Pons (tissue), 1 donor: ENCODE data around the gene C3orf80.
"Not testable (repeated sequence)": the region's sequence is repeated elsewhere in the genome, so short reads cannot be mapped to it uniquely, and the experiment has no call there.

Source experiments
- DNase-seq: peaks from one replicate; pipeline ENCODE4 v3.0.0-alpha.2; 2016; ENCODE audit warnings: low spot score

Gene C3orf80

DNA sequence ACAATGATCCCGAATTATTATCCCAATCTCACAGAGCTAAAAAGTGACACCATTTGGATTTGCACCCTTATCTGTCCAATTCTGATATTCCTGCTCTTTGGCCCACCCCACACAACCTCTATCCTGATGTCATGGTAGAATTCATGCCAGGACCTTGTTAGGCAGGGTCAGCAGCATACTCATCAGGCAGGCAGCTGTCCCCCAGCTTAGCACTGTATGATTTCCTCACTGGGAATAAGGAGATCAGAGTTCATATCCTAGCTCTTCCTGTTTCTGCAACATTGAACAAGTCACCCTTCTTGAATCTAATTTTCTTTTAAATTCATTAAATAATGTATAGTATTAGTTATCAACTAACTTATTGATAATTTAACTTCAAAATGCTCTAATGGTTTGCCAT lies 12.0 kb upstream of the C3orf80 start:
- DNase-seq, result no peak

DNA sequence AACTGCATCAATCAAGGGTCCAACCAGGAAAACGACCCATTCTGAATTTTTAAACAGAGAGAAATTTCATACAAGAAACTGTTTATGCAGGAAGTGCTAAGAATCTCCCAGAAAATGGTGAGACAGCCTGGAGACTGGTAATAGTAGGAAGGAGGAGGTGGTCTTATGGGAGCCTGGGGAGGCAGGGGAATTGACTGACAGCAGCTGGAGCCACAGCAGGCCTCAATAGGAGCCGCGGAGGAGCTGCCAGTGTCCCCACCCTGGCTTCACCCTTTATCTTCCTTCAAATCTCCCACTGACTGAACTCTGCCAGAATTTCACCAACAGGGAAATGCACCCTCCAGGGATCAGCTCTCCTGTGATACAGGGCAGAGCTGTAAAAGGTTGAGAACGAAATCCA lies 7.5 kb upstream of the C3orf80 start:
- no peak for DNase-seq

DNA sequence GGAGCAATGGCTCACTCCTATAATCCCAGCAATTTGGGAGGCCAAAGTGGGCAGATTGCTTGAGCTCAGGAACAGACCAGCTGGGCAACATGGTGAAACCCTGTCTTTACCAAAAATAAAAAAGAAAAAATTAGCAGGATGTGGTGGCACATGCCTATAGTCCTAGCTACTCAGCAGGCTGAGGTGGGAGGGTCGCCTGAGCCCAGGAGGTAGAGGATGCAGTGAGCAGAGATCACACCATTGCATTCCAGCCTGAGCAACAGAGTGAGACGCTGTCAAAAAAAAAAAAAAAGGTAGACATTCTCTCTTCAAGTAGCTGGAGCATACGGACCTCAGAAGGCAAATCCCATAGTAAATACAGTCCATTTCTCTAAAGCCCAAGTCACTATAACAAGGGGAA lies 7.1 kb upstream of the C3orf80 start:
- DNase-seq, result no peak

DNA sequence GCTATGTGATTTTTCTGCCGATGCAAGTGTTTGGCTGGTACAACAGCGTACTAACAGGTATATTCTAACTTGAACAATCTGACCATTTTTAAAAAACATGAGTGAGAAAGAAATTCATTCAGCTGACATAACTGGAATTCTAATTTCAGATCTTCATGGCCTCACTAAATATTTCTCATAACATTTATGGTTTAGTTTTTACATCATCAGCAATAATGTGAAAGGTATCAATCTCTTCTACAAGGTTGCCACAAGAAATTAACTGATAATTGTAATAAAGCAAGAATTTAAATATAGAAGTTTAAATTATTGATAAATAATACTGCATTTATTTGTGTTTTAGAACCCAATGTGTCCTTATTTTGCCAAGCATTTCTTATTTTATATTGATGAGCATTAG lies 5.2 kb upstream of the C3orf80 start:
- DNase-seq, result no peak

DNA sequence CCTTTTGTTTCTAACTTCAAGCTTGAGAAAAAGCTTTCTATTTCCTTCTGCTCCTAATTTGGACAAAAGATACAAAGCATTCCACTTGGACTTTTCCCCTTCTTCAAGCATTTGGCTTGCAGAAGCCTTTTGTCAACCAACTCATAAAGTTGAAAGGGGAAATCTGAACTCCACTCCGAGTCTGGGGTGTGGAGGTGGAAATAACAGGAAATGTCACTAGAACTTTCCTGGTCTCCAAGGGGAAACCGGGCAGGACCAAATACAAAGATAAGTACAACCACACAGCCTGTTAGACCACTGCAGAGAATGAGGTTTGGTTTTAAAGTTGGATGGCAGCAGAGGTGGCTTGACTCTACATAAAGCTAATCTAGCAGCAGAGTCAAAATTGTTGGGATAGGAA lies 4.2 kb upstream of the C3orf80 start:
- DNase-seq, result no peak

DNA sequence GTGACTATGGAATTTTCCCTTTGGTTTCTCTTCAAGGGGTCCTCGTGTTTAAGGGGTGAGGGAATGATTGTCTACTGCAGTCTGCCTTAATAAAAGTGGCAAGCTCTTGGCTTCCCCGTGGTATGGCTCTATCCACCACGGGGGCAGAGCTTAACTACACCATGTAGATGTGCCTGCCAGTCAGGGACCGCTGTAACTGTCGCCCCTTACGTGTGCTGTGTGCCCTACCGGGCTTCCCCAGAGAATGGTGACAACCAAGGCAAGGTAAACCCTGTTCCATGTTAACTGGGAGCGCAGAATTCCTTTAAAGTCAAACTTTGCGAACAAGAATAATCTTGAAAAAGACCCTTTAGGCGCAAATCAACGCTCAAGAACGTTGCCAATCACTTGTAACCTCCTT lies 966 bp upstream of the C3orf80 start:
- no peak for DNase-seq

DNA sequence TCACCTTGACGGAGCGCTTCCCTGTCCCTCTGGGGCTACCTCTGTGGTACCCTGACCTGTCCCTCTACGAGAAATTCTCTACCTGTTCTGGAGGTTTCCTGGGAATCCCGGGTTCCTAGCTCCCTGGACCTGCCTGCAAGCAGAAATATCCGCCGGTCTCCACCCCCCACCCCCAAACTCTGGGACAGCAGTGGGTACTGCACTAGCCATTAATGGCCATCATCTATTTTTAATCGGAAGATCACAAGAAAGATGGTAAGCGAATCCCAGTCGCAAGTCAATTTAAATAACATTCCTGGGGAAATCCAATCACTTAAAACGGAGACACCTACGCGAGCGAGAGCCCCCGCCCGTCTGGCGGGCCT lies 429 bp upstream of the C3orf80 start:
- DNase-seq, result no peak

DNA sequence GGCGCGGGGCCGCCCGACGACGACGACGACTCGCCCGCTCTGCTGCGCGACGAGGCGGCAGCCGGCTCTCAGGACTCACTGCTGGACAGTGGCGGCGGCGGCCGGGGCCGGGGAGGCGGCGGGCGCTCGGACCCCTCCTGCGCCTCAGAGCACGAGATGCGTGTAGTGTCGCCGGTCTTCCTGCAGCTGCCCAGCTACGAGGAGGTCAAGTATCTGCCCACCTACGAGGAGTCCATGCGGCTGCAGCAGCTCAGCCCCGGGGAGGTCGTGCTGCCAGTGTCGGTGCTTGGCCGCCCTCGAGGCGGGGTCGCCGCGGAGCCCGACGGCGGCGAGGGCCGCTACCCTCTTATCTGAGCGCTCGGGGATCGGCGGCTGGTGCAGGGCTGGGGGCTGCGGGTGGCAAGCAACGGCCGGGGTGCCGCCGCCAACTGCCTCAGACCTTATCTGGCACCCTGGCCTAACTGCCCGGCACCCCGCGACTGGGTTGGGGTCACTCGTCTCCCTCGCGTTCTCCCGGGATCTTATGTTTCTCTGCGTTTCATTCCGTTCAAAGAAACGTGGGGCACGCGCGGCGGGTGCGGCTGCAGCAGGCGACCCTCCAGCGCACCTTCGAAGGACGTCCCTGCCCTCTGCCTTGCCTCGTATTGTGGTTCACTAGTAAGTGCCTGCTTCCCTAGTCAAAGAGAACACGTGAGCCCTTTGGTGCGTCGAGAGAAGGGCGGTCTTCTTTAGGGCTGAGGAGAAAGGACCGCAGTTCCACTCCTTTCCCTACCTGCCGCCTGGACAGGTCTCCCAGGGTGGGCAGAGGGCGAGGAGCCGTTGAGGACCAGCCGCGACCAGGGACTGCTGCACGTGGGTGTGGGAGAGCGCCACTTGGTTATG lies 1.0 kb downstream of the C3orf80 start:
- no peak for DNase-seq

DNA sequence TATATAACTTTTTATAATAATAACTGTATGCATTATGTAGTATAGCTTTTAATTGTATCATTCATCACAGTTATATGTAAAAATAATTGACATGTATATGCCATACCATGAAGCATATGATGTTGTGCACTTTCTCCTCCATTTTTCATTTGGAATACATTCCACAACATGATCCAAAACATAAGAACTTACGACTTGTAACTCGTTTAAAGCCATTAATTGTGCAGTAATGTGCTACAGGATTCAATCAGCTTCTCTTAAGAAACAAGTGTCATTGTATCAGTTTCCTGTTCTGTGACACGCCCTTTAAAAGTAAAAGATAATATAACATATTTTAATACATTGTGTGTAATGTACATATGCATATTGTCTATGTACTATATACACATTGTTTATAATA lies 2.2 kb downstream of the C3orf80 start:
- DNase-seq, result no peak

DNA sequence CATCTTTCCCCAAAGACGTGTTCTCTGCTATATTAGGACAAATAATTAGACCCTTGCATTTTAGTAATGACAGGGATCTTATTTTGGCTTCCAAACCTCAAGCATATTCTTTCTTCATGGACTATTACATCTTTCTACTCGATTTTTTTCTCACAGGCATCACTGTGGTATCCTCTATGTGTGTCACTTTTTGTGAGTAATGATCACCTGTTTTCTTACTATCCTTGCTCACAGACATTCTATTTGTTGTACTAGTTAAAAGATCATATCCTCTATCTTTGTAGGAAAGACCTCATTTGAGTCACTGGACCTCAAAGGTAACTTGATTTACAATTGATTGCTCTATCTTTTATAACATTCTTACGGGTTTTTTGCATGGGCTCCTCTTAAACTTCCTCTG lies 6.8 kb downstream of the C3orf80 start:
- DNase-seq, result no peak

DNA sequence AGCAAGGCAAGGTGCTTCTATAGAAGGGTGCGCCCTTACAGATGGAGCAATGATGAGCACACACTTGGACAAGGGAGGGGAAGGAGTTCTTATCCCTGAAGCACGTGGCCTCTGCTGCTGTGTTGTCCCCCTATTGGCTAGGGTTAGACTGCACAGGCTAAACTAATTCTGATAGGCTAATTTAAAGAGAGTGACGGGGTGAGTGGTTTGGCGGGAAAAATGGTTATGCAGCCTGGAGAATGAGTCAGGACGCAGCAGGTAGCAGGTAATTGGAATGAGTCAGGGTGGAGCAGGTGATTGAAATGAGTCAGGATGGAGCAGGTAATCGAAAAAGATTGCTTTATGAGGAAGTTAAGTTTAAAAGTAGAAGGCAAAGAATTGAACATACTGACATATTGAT lies 15.5 kb downstream of the C3orf80 start:
- DNase-seq, result not testable (repeated sequence)

DNA sequence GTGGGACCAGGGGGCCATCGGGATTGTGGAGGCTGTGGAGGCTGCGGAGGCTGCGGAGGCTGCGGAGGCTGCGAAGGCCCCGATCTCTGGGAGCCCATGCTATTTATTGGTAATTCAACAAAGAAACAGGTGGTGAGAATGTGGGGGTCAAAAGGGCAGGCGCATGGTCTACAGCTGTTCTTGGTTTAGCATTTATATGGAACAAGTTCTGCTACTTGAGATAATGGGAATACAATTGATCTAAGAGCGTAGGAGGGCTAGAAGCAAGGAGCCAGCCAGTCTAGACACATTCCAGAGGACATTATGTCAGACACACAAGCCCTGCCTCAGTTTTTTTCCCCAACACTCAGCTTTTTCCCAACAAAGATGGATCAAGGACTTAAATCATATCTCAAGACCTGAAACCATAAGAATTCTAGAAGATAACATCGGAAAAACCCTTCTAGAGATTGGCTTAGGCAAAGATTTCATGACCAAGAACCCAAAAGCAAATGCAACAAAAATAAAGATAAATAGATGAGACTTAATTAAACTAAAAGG lies 20.1 kb downstream of the C3orf80 start:
- DNase-seq, result no peak

DNA sequence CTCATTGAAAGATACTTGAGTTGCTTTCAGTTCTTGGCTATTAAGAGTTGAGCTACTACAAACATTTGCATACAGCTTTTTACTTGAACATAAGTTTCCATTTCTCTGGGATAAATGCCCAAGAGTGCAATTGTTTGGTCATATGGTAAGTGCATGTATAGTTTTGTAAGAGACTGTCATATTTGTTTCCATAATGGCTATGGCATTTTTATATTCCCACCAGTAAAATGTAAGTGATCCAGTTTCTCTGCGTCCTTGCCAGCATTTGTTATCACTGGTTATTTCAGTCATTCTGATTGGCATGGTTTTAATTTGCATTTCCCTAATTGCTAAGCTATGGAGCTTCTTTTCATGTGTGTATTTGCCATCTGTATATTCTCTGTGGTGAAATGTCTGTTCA lies 22.5 kb downstream of the C3orf80 start:
- no peak for DNase-seq

DNA sequence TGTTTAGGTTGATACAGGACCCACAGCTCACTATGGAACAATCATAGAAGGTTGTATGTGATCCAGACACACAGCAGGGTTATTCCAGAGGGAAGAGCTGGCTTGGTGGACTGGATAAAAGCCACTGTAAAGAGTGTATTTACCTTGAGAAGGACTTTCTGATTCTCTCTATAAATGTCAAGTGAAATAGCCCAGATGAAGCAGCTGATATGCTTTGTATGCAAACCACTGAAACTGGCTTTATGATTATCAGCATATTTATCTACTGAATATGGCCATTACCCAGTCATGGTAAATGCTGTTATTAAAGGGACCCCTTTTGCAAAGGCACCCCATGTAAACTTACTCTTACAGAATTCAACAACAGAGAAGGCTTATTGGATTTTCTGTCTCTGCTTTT lies 28.1 kb downstream of the C3orf80 start:
- DNase-seq, result no peak

DNA sequence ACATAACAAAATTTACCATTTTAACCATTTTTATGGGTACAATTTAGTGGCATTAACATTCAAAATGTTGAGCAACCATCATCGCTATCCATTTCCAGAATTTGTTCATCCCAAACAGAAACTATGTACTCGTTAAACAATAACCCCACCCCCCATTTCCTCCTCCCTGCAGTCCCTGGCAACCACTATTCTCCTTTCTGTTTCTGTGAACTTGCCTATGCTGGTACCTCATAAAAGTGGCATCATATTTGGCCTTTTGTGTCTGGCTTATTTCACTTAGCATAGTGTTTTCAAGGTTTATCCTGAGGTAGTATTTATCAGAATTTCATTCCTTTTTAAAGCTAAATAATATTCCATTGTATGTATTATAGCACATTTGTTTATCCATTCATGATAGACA lies 32.4 kb downstream of the C3orf80 start:
- DNase-seq, result no peak

DNA sequence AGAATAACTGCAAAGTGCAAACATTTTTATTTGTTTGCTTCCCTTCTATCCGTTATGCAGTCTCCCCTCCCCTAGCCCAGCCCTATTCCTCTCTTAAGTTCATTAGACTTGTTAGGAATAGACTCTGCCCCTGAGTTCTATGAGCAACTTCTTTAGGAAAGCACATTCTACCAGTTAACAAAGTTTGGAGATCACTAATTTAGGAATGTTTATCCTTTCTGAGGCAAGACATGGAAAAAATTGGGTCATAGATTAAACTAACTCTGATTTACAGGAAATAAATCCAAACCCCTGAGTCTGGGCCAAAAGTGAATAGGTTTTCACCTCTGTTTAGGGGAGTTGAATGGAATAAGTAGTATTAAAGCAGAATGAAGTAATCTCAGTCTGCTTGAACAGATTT lies 34.4 kb downstream of the C3orf80 start:
- DNase-seq, result no peak

DNA sequence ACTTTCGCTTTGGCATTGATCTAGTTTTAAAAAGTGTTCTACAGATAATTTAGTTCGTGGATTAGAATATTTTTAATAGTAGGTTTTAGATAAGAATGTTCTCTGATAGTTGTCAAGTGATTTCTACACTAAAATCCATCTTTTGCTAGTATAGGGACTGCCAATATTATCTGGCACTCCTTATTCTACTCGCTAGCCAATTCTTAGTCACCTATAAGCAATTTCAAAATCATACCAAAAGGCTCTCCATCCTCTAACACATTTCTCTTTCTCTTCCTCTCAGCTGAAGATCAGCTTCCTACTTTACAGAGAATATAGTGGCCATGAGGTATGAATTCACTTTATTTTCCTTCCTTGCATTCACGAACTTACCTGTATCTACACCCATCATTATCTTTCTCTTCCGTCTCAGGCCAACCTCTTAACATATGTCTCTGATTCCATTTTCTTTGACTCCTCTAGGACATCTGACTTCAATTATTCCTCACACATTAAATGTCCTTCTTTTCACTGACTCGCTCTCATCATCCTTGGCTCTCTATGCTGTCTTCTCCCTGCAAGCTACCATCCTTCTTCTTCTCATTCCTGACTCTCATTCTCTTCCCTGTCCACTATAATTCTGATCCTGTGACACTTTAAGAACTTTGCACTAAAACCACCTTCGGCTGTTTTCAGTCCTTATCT lies 35.5 kb downstream of the C3orf80 start:
- DNase-seq, result no peak

DNA sequence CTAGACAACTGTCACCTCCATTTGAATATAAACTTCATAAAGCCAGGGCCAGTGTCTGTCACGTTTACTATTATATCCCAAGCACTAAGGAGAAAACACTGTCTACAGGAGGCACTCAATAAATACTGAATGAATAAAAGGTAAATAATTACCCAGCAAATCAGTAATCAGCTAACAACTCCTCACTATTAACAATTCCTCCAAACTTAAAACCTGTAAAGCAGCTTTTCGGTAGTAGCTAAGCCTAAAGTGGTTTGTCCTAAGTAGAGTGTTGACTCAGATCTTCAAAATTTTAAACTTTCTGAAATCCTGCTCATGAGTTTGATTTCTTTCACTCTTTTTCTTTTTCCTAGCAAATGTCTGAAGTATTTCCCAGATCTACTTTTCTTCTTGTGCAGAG lies 39.9 kb downstream of the C3orf80 start:
- DNase-seq, result no peak
